ENCODE data around the gene ACOX3. TPM values are rescaled to one million over a fixed set of nuclear protein-coding genes. Genes with fewer than 3 reads are reported as not detected.

Gene ACOX3
- polyA plus RNA-seq, 1 experiment = 7.9 TPM

GRCh38 chr4:8330821-8331574 is 109.5 kb downstream of the ACOX3 start:
- DNase-seq (ENCODE audit: low read depth, low spot score) = no peak
- ChIA-PET CTCF (no interaction called here), POLR2A (no interaction called here)
- Histone ChIP-seq H3K27me3 (ENCODE audit: control insufficient read depth, insufficient read depth, low read length) (peaks cover 3% of the 10 kb centered on the region), H3K9me3 (ENCODE audit: control insufficient read depth, insufficient read depth, low read length) (peaks cover 13% of the 10 kb centered on the region), H3K27ac (ENCODE audit: low read depth, low read length) (no peak overlapping the region), H3K4me3 (ENCODE audit: low read depth, low read length) (no peak overlapping the region)
- no peak for TF ChIP-seq CTCF (IDR thresholded peaks at IDR 0.05; ENCODE audit: low read depth, low read length)

- POLR2A ChIA-PET = no interaction called here
Observed at GRCh38 chr4:8329859-8330761, 110.4 kb downstream of the ACOX3 start.

GRCh38 chr4:8329560-8329858 is 111.0 kb downstream of the ACOX3 start:
- ChIA-PET POLR2A (no interaction called here), CTCF (no interaction called here)
- peaks cover 3% of the 10 kb centered on the region for H3K27me3 ChIP-seq (ENCODE audit: control insufficient read depth, insufficient read depth, low read length)
- no peak overlapping the region for H3K4me3 ChIP-seq (ENCODE audit: low read depth, low read length)
- peaks cover 3% of the 10 kb centered on the region for H3K9me3 ChIP-seq (ENCODE audit: control insufficient read depth, insufficient read depth, low read length)
- no peak for DNase-seq (ENCODE audit: low read depth, low spot score)
- no peak overlapping the region for H3K27ac ChIP-seq (ENCODE audit: low read depth, low read length)
- TF ChIP-seq CTCF (IDR thresholded peaks at IDR 0.05; ENCODE audit: low read depth, low read length) = no peak

More at GRCh38 chr4:8329859-8330761, 110.4 kb downstream of the ACOX3 start:
- Histone ChIP-seq H3K9me3 (ENCODE audit: control insufficient read depth, insufficient read depth, low read length) (peaks cover 9% of the 10 kb centered on the region), H3K27ac (ENCODE audit: low read depth, low read length) (no peak overlapping the region), H3K4me3 (ENCODE audit: low read depth, low read length) (no peak overlapping the region), H3K27me3 (ENCODE audit: control insufficient read depth, insufficient read depth, low read length) (peaks cover 3% of the 10 kb centered on the region)
- DNase-seq (ENCODE audit: low read depth, low spot score) = no peak
- no peak for TF ChIP-seq CTCF (IDR thresholded peaks at IDR 0.05; ENCODE audit: low read depth, low read length)
- CTCF ChIA-PET = no interaction called here

GRCh38 chr4:8328866-8329559 is 111.5 kb downstream of the ACOX3 start:
- no peak overlapping the region for H3K4me3 ChIP-seq (ENCODE audit: low read depth, low read length)
- CTCF ChIA-PET = no interaction called here
- no peak overlapping the region for H3K27ac ChIP-seq (ENCODE audit: low read depth, low read length)
- peaks cover 7% of the 10 kb centered on the region for H3K9me3 ChIP-seq (ENCODE audit: control insufficient read depth, insufficient read depth, low read length)
- POLR2A ChIA-PET = no interaction called here
- H3K27me3 ChIP-seq (ENCODE audit: control insufficient read depth, insufficient read depth, low read length) = peaks cover 3% of the 10 kb centered on the region
- DNase-seq (ENCODE audit: low read depth, low spot score) = no peak
- no peak for TF ChIP-seq CTCF (IDR thresholded peaks at IDR 0.05; ENCODE audit: low read depth, low read length)

Measured in AG04450 (cell line).